Activated CD8-positive, alpha-beta T cell treated with anti-CD3 and anti-CD28 coated beads, Interleukin-2, amount 10 ng/mL, durations not matched to agents 7 days and 5 days (primary cell): ENCODE results near the gene AKT1S1. TPM values are rescaled to one million over a fixed set of nuclear protein-coding genes. Genes with fewer than 3 reads are reported as not detected.

Experiments used
- ATAC-seq: fragments of 150-1000 bp; cut with Tn5 transposase; one replicate; pipeline ENCODE4 v1.10.0; 2021; ENCODE audit warnings: moderate library complexity
- CTCF ChIA-PET: fragments of 350-600 bp; sonication (Branson Sonifier 250); formaldehyde crosslinking; loops from one replicate; lab custom pipeline; 2021; ENCODE audit warnings: antibody characterized with exemption; lab: Charles Lee
- POLR2A ChIA-PET: fragments of 350-600 bp; sonication (Branson Sonifier 250); formaldehyde crosslinking; loops from one replicate; lab custom pipeline; 2021; ENCODE audit warnings: antibody characterized with exemption; lab: Charles Lee
- DNase-seq: peaks from one replicate; pipeline ENCODE4 v3.0.0-alpha.2; 2020
- H3K27ac Mint-ChIP-seq: one replicate; pipeline ENCODE4 v1.8.0; 2021; ENCODE audit warnings: mild to moderate bottlenecking, mixed read lengths
- H3K27me3 Mint-ChIP-seq: one replicate; pipeline ENCODE4 v1.8.0; 2021; ENCODE audit warnings: low read depth, mixed read lengths
- H3K36me3 Mint-ChIP-seq: one replicate; pipeline ENCODE4 v1.8.0; 2021; ENCODE audit warnings: low read depth, mixed read lengths
- H3K4me1 Mint-ChIP-seq: one replicate; pipeline ENCODE4 v1.8.0; 2021; ENCODE audit warnings: low read depth, mixed read lengths
- H3K4me3 Mint-ChIP-seq: one replicate; pipeline ENCODE4 v1.8.0; 2021; ENCODE audit warnings: mild to moderate bottlenecking, mixed read lengths
- H3K9me3 Mint-ChIP-seq: one replicate; pipeline ENCODE4 v1.8.0; 2022; ENCODE audit warnings: mixed read lengths; ENCODE audit not compliant: insufficient read depth
- total RNA-seq, 2 experiments: library from RNA; stranded (reverse); gene quantifications; one replicate each; pipeline ENCODE4 v1.2.3, GENCODE V29; 2021

AKT1S1 gene
- total RNA-seq, 2 experiments from 2014 or later: 15.6 to 16.4 TPM

GRCh38 chr19:49854378-49855263 lies 22.5 kb downstream of the AKT1S1 start:
- H3K4me1 Mint-ChIP-seq: peaks cover 22% of the 10 kb centered on the region
- peaks cover 9% of the 10 kb centered on the region for H3K27me3 Mint-ChIP-seq
- ATAC-seq (no peak), DNase-seq (no peak)
- no peaks in the 10 kb centered on the region for H3K9me3 Mint-ChIP-seq
- H3K36me3 Mint-ChIP-seq: peaks cover 16% of the 10 kb centered on the region
- ChIA-PET CTCF (no interaction called here), POLR2A (interaction anchor here (0.6 to 0.9 kb wide), 2 partner anchors 10 to 412 kb away, joined by 3 to 5 read pairs; no protein-coding TSS in a partner anchor)
- no peak overlapping the region for H3K27ac Mint-ChIP-seq
- H3K4me3 Mint-ChIP-seq: no peak overlapping the region

GRCh38 chr19:49853852-49854377 lies 23.2 kb downstream of the AKT1S1 start:
- POLR2A ChIA-PET: interaction anchor here (0.6 to 0.9 kb wide), 2 partner anchors 11 to 411 kb away, joined by 3 to 5 read pairs; no protein-coding TSS in a partner anchor
- H3K27ac Mint-ChIP-seq: no peak overlapping the region
- CTCF ChIA-PET: no interaction called here
- no peak overlapping the region for H3K4me3 Mint-ChIP-seq
- H3K27me3 Mint-ChIP-seq: peaks cover 9% of the 10 kb centered on the region
- ATAC-seq (no peak), DNase-seq (no peak)
- peaks cover 27% of the 10 kb centered on the region for H3K4me1 Mint-ChIP-seq
- H3K9me3 Mint-ChIP-seq: no peaks in the 10 kb centered on the region
- H3K36me3 Mint-ChIP-seq: peaks cover 15% of the 10 kb centered on the region

GRCh38 chr19:49852631-49853126 lies 24.5 kb downstream of the AKT1S1 start:
- peaks cover 13% of the 10 kb centered on the region for H3K36me3 Mint-ChIP-seq
- H3K9me3 Mint-ChIP-seq: no peaks in the 10 kb centered on the region
- H3K27ac Mint-ChIP-seq: no peak overlapping the region
- no peak for DNase-seq
- peaks cover 39% of the 10 kb centered on the region for H3K4me1 Mint-ChIP-seq
- ATAC-seq: no peak
- CTCF ChIA-PET: no interaction called here
- POLR2A ChIA-PET: interaction anchor here (1.0 to 2.5 kb wide), 3 partner anchors 12 to 23 kb away, joined by 3 to 7 read pairs (median 4); no protein-coding TSS in a partner anchor
- H3K4me3 Mint-ChIP-seq: peak overlapping the region; percentile 72
- peaks cover 9% of the 10 kb centered on the region for H3K27me3 Mint-ChIP-seq

- H3K4me1 Mint-ChIP-seq: peaks cover 41% of the 10 kb centered on the region
- no peak for ATAC-seq
Observed at GRCh38 chr19:49851456-49852259, 25.5 kb downstream of the AKT1S1 start.

GRCh38 chr19:49850487-49851342 lies 26.4 kb downstream of the AKT1S1 start, which contains the start of gene PTOV1:
Gene PTOV1, plus strand, starts transcription at chr19:49851159.
- DNase-seq (peak; percentile 92), ATAC-seq (peak; percentile 79)
- peaks cover 43% of the 10 kb centered on the region for H3K4me1 Mint-ChIP-seq
- peak within 1 kb of the TSS; percentile 87 for H3K4me3 Mint-ChIP-seq
- H3K27me3 Mint-ChIP-seq: peaks cover 9% of the 10 kb centered on the region
- ChIA-PET CTCF (interaction anchor here (0.5 to 1.1 kb wide), 4 partner anchors 32 to 172 kb away, joined by 3 to 6 read pairs (median 3); partner anchors contain the start of genes FUZ and MED25), POLR2A (interaction anchor here (0.5 to 2.5 kb wide), 12 partner anchors 8 to 662 kb away, joined by 3 to 13 read pairs (median 4); partner anchors contain the start of genes AKT1S1, FUZ, MED25 and PNKP)
- H3K36me3 Mint-ChIP-seq: peaks cover 9% of the 10 kb centered on the region
- H3K27ac Mint-ChIP-seq: peak within 1 kb of the TSS; percentile 98
- no peaks in the 10 kb centered on the region for H3K9me3 Mint-ChIP-seq

More at GRCh38 chr19:49851456-49852259, 25.5 kb downstream of the AKT1S1 start:
- Mint-ChIP-seq H3K27me3 (peaks cover 9% of the 10 kb centered on the region), H3K27ac (peak overlapping the region; percentile 41), H3K4me3 (peak overlapping the region; percentile 72), H3K36me3 (peaks cover 11% of the 10 kb centered on the region), H3K9me3 (no peaks in the 10 kb centered on the region)
- ChIA-PET POLR2A (interaction anchor here (1.0 to 2.5 kb wide), 6 partner anchors 13 to 38 kb away, joined by 3 to 13 read pairs (median 6); partner anchors contain the start of genes FUZ and PNKP), CTCF (no interaction called here)
- no peak for DNase-seq

GRCh38 chr19:49850221-49850486 lies 27.0 kb downstream of the AKT1S1 start:
- peak overlapping the region; percentile 98 for H3K27ac Mint-ChIP-seq
- CTCF ChIA-PET: interaction anchor here (0.5 to 1.1 kb wide), 4 partner anchors 32 to 171 kb away, joined by 3 to 6 read pairs (median 3); partner anchors contain the start of genes FUZ and MED25
- peak overlapping the region; percentile 87 for H3K4me3 Mint-ChIP-seq
- no peaks in the 10 kb centered on the region for H3K9me3 Mint-ChIP-seq
- peaks cover 7% of the 10 kb centered on the region for H3K36me3 Mint-ChIP-seq
- H3K4me1 Mint-ChIP-seq: peaks cover 43% of the 10 kb centered on the region
- peaks cover 9% of the 10 kb centered on the region for H3K27me3 Mint-ChIP-seq
- no peak for DNase-seq
- ATAC-seq: no peak
- POLR2A ChIA-PET: interaction anchor here (0.5 to 2.5 kb wide), 11 partner anchors 9 to 362 kb away, joined by 3 to 13 read pairs (median 5); partner anchors contain the start of genes AKT1S1, FUZ, MED25 and PNKP

GRCh38 chr19:49849433-49850220 lies 27.5 kb downstream of the AKT1S1 start:
- H3K27me3 Mint-ChIP-seq: peaks cover 9% of the 10 kb centered on the region
- H3K27ac Mint-ChIP-seq: peak overlapping the region; percentile 98
- H3K9me3 Mint-ChIP-seq: no peaks in the 10 kb centered on the region
- DNase-seq: no peak
- H3K36me3 Mint-ChIP-seq: peaks cover 7% of the 10 kb centered on the region
- ChIA-PET POLR2A (interaction anchor here (1.3 to 1.9 kb wide), 4 partner anchors 9 to 36 kb away, joined by 3 to 12 read pairs (median 9); partner anchors contain the start of genes AKT1S1, FUZ, MED25 and TBC1D17), CTCF (interaction anchor here (0.6 to 1.1 kb wide), 4 partner anchors 32 to 320 kb away, joined by 3 read pairs; partner anchors contain the start of genes FUZ and MED25)
- H3K4me1 Mint-ChIP-seq: peaks cover 43% of the 10 kb centered on the region
- ATAC-seq: no peak
- peak overlapping the region; percentile 87 for H3K4me3 Mint-ChIP-seq

GRCh38 chr19:49848938-49849337 lies 28.2 kb downstream of the AKT1S1 start:
- ChIA-PET POLR2A (interaction anchor here (1.2 to 1.8 kb wide), 2 partner anchors 21 to 31 kb away, joined by 4 to 12 read pairs; partner anchors contain the start of gene MED25), CTCF (interaction anchor here (0.6 to 1.3 kb wide), 5 partner anchors 24 to 319 kb away, joined by 3 to 4 read pairs (median 3); partner anchors contain the start of genes FUZ and MED25)
- Mint-ChIP-seq H3K27me3 (peaks cover 9% of the 10 kb centered on the region), H3K27ac (no peak overlapping the region), H3K36me3 (peaks cover 7% of the 10 kb centered on the region), H3K4me1 (peaks cover 43% of the 10 kb centered on the region), H3K9me3 (no peaks in the 10 kb centered on the region), H3K4me3 (peak overlapping the region; percentile 17)
- no peak for ATAC-seq
- DNase-seq: no peak
